ENCODE measurements around the gene PRKAR1A.
"Not testable (repeated sequence)": the region's sequence is repeated elsewhere in the genome, so short reads cannot be mapped to it uniquely, and the experiment has no call there.

Gene PRKAR1A

GRCh38 chr17:68512247-68512959 lies at the start of gene PRKAR1A:
Gene PRKAR1A (plus strand): TSS chr17:68512430. CDS start chr17:68515400, 2,970 bp downstream.
- peak; percentile 79 to 98 (median 92) for DNase-seq

GRCh38 chr17:68463211-68464019 lies 48.8 kb upstream of the PRKAR1A start:
- DNase-seq: no peak

GRCh38 chr17:68468334-68468733 lies 43.9 kb upstream of the PRKAR1A start:
- DNase-seq: no peak

GRCh38 chr17:68468788-68469187 lies 43.4 kb upstream of the PRKAR1A start:
- no peak for DNase-seq

- no peak for DNase-seq
These were observed 41.3 kb upstream of the PRKAR1A start for GRCh38 chr17:68470961-68471360.

- no peak for DNase-seq
These were observed 31.3 kb upstream of the PRKAR1A start for GRCh38 chr17:68480885-68481284.

GRCh38 chr17:68482576-68483041 lies 29.6 kb upstream of the PRKAR1A start:
- DNase-seq: no peak

GRCh38 chr17:68484458-68484857 lies 27.8 kb upstream of the PRKAR1A start:
- no peak for DNase-seq

GRCh38 chr17:68489919-68490318 lies 22.3 kb upstream of the PRKAR1A start:
- no peak for DNase-seq

GRCh38 chr17:68491381-68492231 lies 20.6 kb upstream of the PRKAR1A start:
- peak in 6 of 56 donors; percentile 12 to 53 (median 18) for DNase-seq

GRCh38 chr17:68492394-68493054 lies 19.7 kb upstream of the PRKAR1A start:
- DNase-seq: not testable (repeated sequence)

GRCh38 chr17:68495081-68495480 lies 17.1 kb upstream of the PRKAR1A start:
- no peak for DNase-seq

GRCh38 chr17:68497885-68498319 lies 14.3 kb upstream of the PRKAR1A start:
- peak in 1 of 56 donors; percentile 15 for DNase-seq

- peak in 4 of 56 donors; percentile 3 to 16 (median 12) for DNase-seq
These were observed 13.5 kb upstream of the PRKAR1A start for GRCh38 chr17:68498479-68499326.

GRCh38 chr17:68499587-68499986 lies 12.6 kb upstream of the PRKAR1A start:
- no peak for DNase-seq

- DNase-seq: no peak
These were observed 11.2 kb upstream of the PRKAR1A start for GRCh38 chr17:68501074-68501473.

GRCh38 chr17:68505951-68506350 lies 6.3 kb upstream of the PRKAR1A start:
- DNase-seq: no peak

GRCh38 chr17:68507576-68507975 lies 4.7 kb upstream of the PRKAR1A start:
- no peak for DNase-seq

- DNase-seq: peak in 11 of 56 donors; percentile 4 to 27 (median 14)
These were observed 2.8 kb upstream of the PRKAR1A start for GRCh38 chr17:68509141-68510057.

Measured in amygdala (tissue), 56 donors.